ENCODE results near the gene KCNJ6.

- TF ChIP-seq CTCF (IDR thresholded peaks at IDR 0.05) (no peak), POLR2A (IDR thresholded peaks at IDR 0.05) (no peak)
Observed at GRCh38 chr21:37626320-37626719, 289.9 kb downstream of the KCNJ6 start.

Data from uterus (tissue), 2 donors.